HFFc6 (cell line): ENCODE results near the gene ASB18. TPM values are rescaled to one million over a fixed set of nuclear protein-coding genes. Genes with fewer than 3 reads are reported as not detected.

Source experiments
- DNase-seq: peaks from one replicate; pipeline ENCODE4 v3.0.0-alpha.2; 2018
- H3K27ac Mint-ChIP-seq: 2 replicates; pipeline ENCODE4 v1.8.0; 2020; ENCODE audit warnings: mild to moderate bottlenecking, mixed read lengths
- H3K27me3 Mint-ChIP-seq: 2 replicates; pipeline ENCODE4 v1.8.0; 2021; ENCODE audit warnings: mild to moderate bottlenecking, moderate library complexity, mixed read lengths; ENCODE audit not compliant: insufficient read depth
- H3K36me3 Mint-ChIP-seq: 2 replicates; pipeline ENCODE4 v1.8.0; 2021; ENCODE audit warnings: low read depth, mixed read lengths
- H3K4me1 Mint-ChIP-seq: 2 replicates; pipeline ENCODE4 v1.8.0; 2020; ENCODE audit warnings: low read depth, mixed read lengths
- H3K4me3 Mint-ChIP-seq: 2 replicates; pipeline ENCODE4 v1.8.0; 2020; ENCODE audit warnings: mild to moderate bottlenecking, moderate library complexity, mixed read lengths
- H3K9me3 Mint-ChIP-seq: 2 replicates; pipeline ENCODE4 v1.8.0; 2020; ENCODE audit warnings: mild to moderate bottlenecking, mixed read lengths
- total RNA-seq, 6 experiments: library from RNA; stranded (reverse); fragmentation: NEBNext Ultra II Directional; extraction: Animal tissue kit (Norgen Biotek cat#: 25700); gene quantifications; 2 replicates in 1 of 6; 3 replicates in 5 of 6; pipeline ENCODE4 v1.2.3, GENCODE V29; 2021
- TF ChIP-seq, protein P1 (sequence below): fragments of 200-600 bp; sonication (generic); IDR thresholded peaks from 2 replicates; pipeline ENCODE4 v1.5.0; 2021; ENCODE audit warnings: antibody characterized with exemption, mild to moderate bottlenecking

Gene ASB18
- total RNA-seq, 6 experiments from 2014 or later = not detected

DNA sequence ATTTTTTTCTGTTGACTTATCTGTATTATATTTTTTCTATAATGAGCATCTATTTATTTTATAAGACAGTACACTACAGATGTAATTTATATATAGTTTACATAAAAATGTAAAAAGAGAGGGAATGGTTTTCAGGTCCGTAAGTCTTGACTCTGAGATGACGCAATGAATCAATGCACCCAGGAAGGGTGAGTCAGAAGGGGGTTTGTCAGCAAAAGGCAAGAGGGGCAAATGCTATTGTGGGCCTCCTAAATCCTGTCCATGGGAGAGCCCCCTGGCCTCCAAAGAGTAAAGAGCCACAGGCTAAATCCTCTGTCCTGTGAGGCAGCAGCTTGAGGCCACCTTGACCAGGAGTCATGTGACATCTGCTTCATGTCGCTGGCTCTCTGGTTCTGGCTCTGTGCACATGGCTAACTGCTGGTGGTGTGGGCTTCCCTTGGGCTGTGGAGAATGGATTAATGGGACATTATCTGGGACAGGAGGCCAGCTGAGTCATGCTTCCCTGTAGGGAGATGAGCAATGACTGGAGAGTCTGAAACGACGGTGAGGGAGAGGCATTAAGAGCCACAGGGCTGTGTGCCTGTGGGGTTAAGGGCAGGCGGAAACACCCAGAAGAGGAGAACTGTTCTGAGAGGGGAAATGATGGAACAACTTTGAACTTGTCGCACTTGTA, 22.8 kb upstream of the ASB18 start:
- no peak for DNase-seq
- no peaks in the 10 kb centered on the region for H3K4me1 Mint-ChIP-seq
- H3K9me3 Mint-ChIP-seq = peaks cover 67% of the 10 kb centered on the region
- H3K4me3 Mint-ChIP-seq = no peak overlapping the region
- H3K27ac Mint-ChIP-seq = no peak overlapping the region
- no peaks in the 10 kb centered on the region; the same call in 1 of the 2 replicates for H3K27me3 Mint-ChIP-seq
- 0 out of 2 replicates have a peak, but pooled peaks cover 3% of the 10 kb centered on the region for H3K36me3 Mint-ChIP-seq
- TF ChIP-seq, protein P1, sequence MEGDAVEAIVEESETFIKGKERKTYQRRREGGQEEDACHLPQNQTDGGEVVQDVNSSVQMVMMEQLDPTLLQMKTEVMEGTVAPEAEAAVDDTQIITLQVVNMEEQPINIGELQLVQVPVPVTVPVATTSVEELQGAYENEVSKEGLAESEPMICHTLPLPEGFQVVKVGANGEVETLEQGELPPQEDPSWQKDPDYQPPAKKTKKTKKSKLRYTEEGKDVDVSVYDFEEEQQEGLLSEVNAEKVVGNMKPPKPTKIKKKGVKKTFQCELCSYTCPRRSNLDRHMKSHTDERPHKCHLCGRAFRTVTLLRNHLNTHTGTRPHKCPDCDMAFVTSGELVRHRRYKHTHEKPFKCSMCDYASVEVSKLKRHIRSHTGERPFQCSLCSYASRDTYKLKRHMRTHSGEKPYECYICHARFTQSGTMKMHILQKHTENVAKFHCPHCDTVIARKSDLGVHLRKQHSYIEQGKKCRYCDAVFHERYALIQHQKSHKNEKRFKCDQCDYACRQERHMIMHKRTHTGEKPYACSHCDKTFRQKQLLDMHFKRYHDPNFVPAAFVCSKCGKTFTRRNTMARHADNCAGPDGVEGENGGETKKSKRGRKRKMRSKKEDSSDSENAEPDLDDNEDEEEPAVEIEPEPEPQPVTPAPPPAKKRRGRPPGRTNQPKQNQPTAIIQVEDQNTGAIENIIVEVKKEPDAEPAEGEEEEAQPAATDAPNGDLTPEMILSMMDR = no peak

DNA sequence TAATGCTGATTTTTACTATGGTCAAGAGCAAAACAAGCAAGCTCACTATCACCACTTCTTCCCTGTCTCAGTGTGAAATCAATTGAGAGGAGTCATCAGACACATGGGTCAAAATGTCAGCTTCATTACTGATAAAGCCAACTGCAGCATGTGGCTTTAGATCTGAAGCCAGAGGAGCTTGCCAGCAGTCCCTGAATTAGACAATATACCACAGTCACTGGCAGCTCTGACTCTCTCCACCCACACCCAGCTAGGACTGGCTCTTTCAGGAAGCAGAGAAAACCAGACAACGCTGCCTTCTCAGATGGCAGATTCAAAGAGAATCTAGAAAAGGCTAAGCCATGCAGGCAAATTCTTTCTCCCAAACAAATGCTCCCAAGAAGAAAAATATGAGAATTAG, 20.0 kb upstream of the ASB18 start:
- H3K9me3 Mint-ChIP-seq = peaks cover 60% of the 10 kb centered on the region
- TF ChIP-seq, protein P1 = no peak
- H3K4me1 Mint-ChIP-seq = no peaks in the 10 kb centered on the region
- DNase-seq = no peak
- no peak overlapping the region for H3K27ac Mint-ChIP-seq
- no peaks in the 10 kb centered on the region for H3K27me3 Mint-ChIP-seq
- H3K36me3 Mint-ChIP-seq = no peaks in the 10 kb centered on the region
- no peak overlapping the region for H3K4me3 Mint-ChIP-seq

- H3K9me3 Mint-ChIP-seq = peaks cover 59% of the 10 kb centered on the region
- H3K27ac Mint-ChIP-seq = no peak overlapping the region
- no peak overlapping the region for H3K4me3 Mint-ChIP-seq
- TF ChIP-seq, protein P1 = no peak
- H3K36me3 Mint-ChIP-seq = no peaks in the 10 kb centered on the region; the same call in 1 of the 2 replicates
- no peaks in the 10 kb centered on the region for H3K4me1 Mint-ChIP-seq
- H3K27me3 Mint-ChIP-seq = no peaks in the 10 kb centered on the region
- no peak for DNase-seq
These were observed 18.2 kb upstream of the ASB18 start for GRCh38 chr2:236282406-236282805.

GRCh38 chr2:236281423-236281822, 17.2 kb upstream of the ASB18 start:
- H3K27ac Mint-ChIP-seq = no peak overlapping the region
- no peak overlapping the region for H3K4me3 Mint-ChIP-seq
- DNase-seq = no peak
- no peaks in the 10 kb centered on the region for H3K27me3 Mint-ChIP-seq
- no peaks in the 10 kb centered on the region; the same call in 1 of the 2 replicates for H3K36me3 Mint-ChIP-seq
- TF ChIP-seq, protein P1 = no peak
- H3K4me1 Mint-ChIP-seq = no peaks in the 10 kb centered on the region
- peaks cover 62% of the 10 kb centered on the region for H3K9me3 Mint-ChIP-seq

DNA sequence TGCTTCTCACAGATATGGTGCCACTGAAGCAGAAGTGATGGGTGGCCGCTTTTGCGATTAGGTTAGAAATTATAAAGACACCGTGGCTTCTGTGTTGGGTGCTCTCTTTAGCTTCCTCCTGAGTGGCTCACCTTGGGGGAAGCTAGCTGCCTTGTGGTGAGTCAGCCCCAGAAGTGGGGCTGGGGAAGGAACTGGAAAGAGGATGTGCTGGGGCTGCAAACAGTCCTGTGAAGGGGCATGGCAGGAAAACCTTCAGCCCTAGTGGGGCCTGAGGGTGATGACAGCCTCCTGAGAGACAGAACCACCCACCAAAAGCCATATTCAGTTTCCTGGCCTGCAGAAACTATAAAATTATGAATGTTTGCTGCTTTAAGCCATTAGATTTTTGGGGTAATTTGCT, 8.9 kb upstream of the ASB18 start:
- Mint-ChIP-seq H3K9me3 (peaks cover 63% of the 10 kb centered on the region), H3K27me3 (no peaks in the 10 kb centered on the region)

More for the DNA sequence above, 8.9 kb upstream of the ASB18 start:
- DNase-seq = no peak
- Mint-ChIP-seq H3K4me3 (no peak overlapping the region), H3K36me3 (no peaks in the 10 kb centered on the region; the same call in 1 of the 2 replicates), H3K27ac (no peak overlapping the region), H3K4me1 (no peaks in the 10 kb centered on the region)
- TF ChIP-seq, protein P1 = no peak
